Measurements from ENCODE around the gene ABCA3.

The ABCA3 gene

GRCh38 chr16:2350500-2350899 is 10.0 kb upstream of the ABCA3 start:
- DNase-seq = no peak

- DNase-seq = no peak
Observed at GRCh38 chr16:2343211-2343610, 2.7 kb upstream of the ABCA3 start.

GRCh38 chr16:2341456-2342447 is 1.2 kb upstream of the ABCA3 start:
- no peak for DNase-seq

GRCh38 chr16:2339521-2340484 is 725 bp downstream of the ABCA3 start:
- no peak for DNase-seq

GRCh38 chr16:2337431-2338296 is 2.9 kb downstream of the ABCA3 start:
- DNase-seq = no peak

GRCh38 chr16:2335286-2335895 is 5.1 kb downstream of the ABCA3 start:
- no peak for DNase-seq

- no peak for DNase-seq
Observed at GRCh38 chr16:2333772-2334379, 6.7 kb downstream of the ABCA3 start.

- DNase-seq = no peak
Observed at GRCh38 chr16:2333231-2333630, 7.3 kb downstream of the ABCA3 start.

GRCh38 chr16:2331931-2332267 is 8.6 kb downstream of the ABCA3 start:
- no peak for DNase-seq

- DNase-seq = no peak
Observed at GRCh38 chr16:2331199-2331930, 9.2 kb downstream of the ABCA3 start.

GRCh38 chr16:2329532-2329931 is 11.0 kb downstream of the ABCA3 start:
- no peak for DNase-seq

GRCh38 chr16:2328428-2328827 is 12.1 kb downstream of the ABCA3 start:
- no peak for DNase-seq

GRCh38 chr16:2326191-2326590 is 14.3 kb downstream of the ABCA3 start:
- no peak for DNase-seq

- no peak for DNase-seq
Observed at GRCh38 chr16:2325791-2326190, 14.7 kb downstream of the ABCA3 start.

- no peak for DNase-seq
Observed at GRCh38 chr16:2325181-2325580, 15.3 kb downstream of the ABCA3 start.

GRCh38 chr16:2324296-2324859 is 16.1 kb downstream of the ABCA3 start:
- no peak for DNase-seq

GRCh38 chr16:2323701-2324100 is 16.8 kb downstream of the ABCA3 start:
- DNase-seq = no peak

GRCh38 chr16:2319606-2320005 is 20.9 kb downstream of the ABCA3 start:
- no peak for DNase-seq

- no peak for DNase-seq
Observed at GRCh38 chr16:2317231-2318020, 23.1 kb downstream of the ABCA3 start.

All from SIG-M5 (cell line).